ENCODE results near the gene HIF3A.

Gene HIF3A

GRCh38 chr19:46385636-46386035 lies 88.8 kb downstream of the HIF3A start:
- no peak overlapping the region for H3K27ac ChIP-seq
- peaks cover 34 to 91% (median 90%) of the 10 kb centered on the region in 3 donors for H3K36me3 ChIP-seq
- H3K4me1 ChIP-seq = peaks cover 0 to 10% (median 3%) of the 10 kb centered on the region in 4 donors
- no peak for TF ChIP-seq CTCF (IDR thresholded peaks at IDR 0.05)
- H3K27me3 ChIP-seq = no peaks in the 10 kb centered on the region
- DNase-seq = no peak
- intact Hi-C loops (cut with DNase I; ENCODE audit: low total_unique reads) = no loop called here
- H3K9me3 ChIP-seq = no peaks in the 10 kb centered on the region
- H3K4me3 ChIP-seq = no peak overlapping the region

- Histone ChIP-seq H3K27me3 (no peaks in the 10 kb centered on the region), H3K4me1 (peaks cover 0 to 13% (median 6%) of the 10 kb centered on the region in 4 donors), H3K36me3 (peaks cover 39 to 96% (median 94%) of the 10 kb centered on the region in 3 donors), H3K4me3 (no peak overlapping the region), H3K27ac (no peak overlapping the region), H3K9me3 (no peaks in the 10 kb centered on the region)
- no peak for TF ChIP-seq CTCF (IDR thresholded peaks at IDR 0.05)
- intact Hi-C loops (cut with DNase I; ENCODE audit: low total_unique reads) = no loop called here
- DNase-seq = peak in 1 of 2 donors; percentile 61
Measured at GRCh38 chr19:46386151-46386550, 89.3 kb downstream of the HIF3A start.

- Histone ChIP-seq H3K4me1 (peaks cover 0 to 16% (median 10%) of the 10 kb centered on the region in 4 donors), H3K4me3 (no peak overlapping the region), H3K27ac (no peak overlapping the region), H3K27me3 (no peaks in the 10 kb centered on the region), H3K36me3 (peaks cover 41 to 93% (median 92%) of the 10 kb centered on the region in 3 donors), H3K9me3 (no peaks in the 10 kb centered on the region)
- no peak for DNase-seq
- TF ChIP-seq CTCF (IDR thresholded peaks at IDR 0.05) = no peak
- intact Hi-C loops (cut with DNase I; ENCODE audit: low total_unique reads) = no loop called here
Measured at GRCh38 chr19:46386996-46387712, 90.3 kb downstream of the HIF3A start.

GRCh38 chr19:46387713-46388130 lies 90.9 kb downstream of the HIF3A start:
- H3K27me3 ChIP-seq = no peaks in the 10 kb centered on the region
- no peak for DNase-seq
- no peak overlapping the region for H3K4me3 ChIP-seq
- H3K27ac ChIP-seq = no peak overlapping the region
- intact Hi-C loops (cut with DNase I; ENCODE audit: low total_unique reads) = no loop called here
- no peak for TF ChIP-seq CTCF (IDR thresholded peaks at IDR 0.05)
- peaks cover 0 to 20% (median 16%) of the 10 kb centered on the region in 4 donors for H3K4me1 ChIP-seq
- peaks cover 41 to 87% (median 86%) of the 10 kb centered on the region in 3 donors for H3K36me3 ChIP-seq
- H3K9me3 ChIP-seq = no peaks in the 10 kb centered on the region

- no peaks in the 10 kb centered on the region for H3K27me3 ChIP-seq
- no peak overlapping the region for H3K27ac ChIP-seq
- peaks cover 0 to 28% (median 22%) of the 10 kb centered on the region in 4 donors for H3K4me1 ChIP-seq
- TF ChIP-seq CTCF (IDR thresholded peaks at IDR 0.05) = no peak
- no peaks in the 10 kb centered on the region for H3K9me3 ChIP-seq
- intact Hi-C loops (cut with DNase I; ENCODE audit: low total_unique reads) = no loop called here
- H3K4me3 ChIP-seq = no peak overlapping the region
- DNase-seq = peak in 1 of 2 donors; percentile 16
- peaks cover 41 to 82% (median 79%) of the 10 kb centered on the region in 3 donors for H3K36me3 ChIP-seq
Measured at GRCh38 chr19:46388311-46389095, 91.7 kb downstream of the HIF3A start.

All from tibial artery (tissue), 4 donors.